ENCODE results near the gene RPTOR. TPM values are rescaled to one million over a fixed set of nuclear protein-coding genes. Genes with fewer than 3 reads are reported as not detected.

The RPTOR gene
- total and polyA plus RNA-seq, 2 donors (not counting 1 experiment from before 2014, with no cell fraction given), result 6.7 to 22.8 TPM

GRCh38 chr17:80695979-80696378 lies 151.3 kb downstream of the RPTOR start:
- Histone ChIP-seq H3K9me3 (ENCODE audit: control insufficient read depth, insufficient read depth, low read depth, low read length) (no peaks in the 10 kb centered on the region), H3K27me3 (ENCODE audit: control insufficient read depth, insufficient read depth, low read length) (no peaks in the 10 kb centered on the region), H3K9ac (ENCODE audit: insufficient read depth, low read length) (no peak overlapping the region), H3K4me2 (ENCODE audit: extremely low read depth, insufficient read depth, low read length) (no peak overlapping the region), H3K79me2 (ENCODE audit: control insufficient read depth, insufficient read depth, low read length) (peaks cover 19% of the 10 kb centered on the region), H3K36me3 (ENCODE audit: control insufficient read depth, insufficient read depth, low read length) (no peaks in the 10 kb centered on the region), H3K27ac (ENCODE audit: insufficient read depth, low read length) (no peak overlapping the region), H3K4me3 (replicated peaks in 1 of 4; ENCODE audit: control extremely low read depth in 1 of 4, insufficient read depth in 1 of 4, low read depth in 3 of 4, low read length in 4 of 4) (no peak overlapping the region), H3K4me1 (ENCODE audit: control insufficient read depth, extremely low read depth, insufficient read depth, low read length) (no peaks in the 10 kb centered on the region), H2AFZ (ENCODE audit: low read length) (no peak overlapping the region), H4K20me1 (ENCODE audit: control insufficient read depth, extremely low read depth, insufficient read depth, low read length) (no peaks in the 10 kb centered on the region)
- DNase-seq (ENCODE audit: low read depth in 2 of 2), result no peak
- TF ChIP-seq CTCF (conservative IDR thresholded peaks at IDR 0.05 in 1 of 2, IDR thresholded peaks at IDR 0.05 in 1 of 2; ENCODE audit: low read depth in 1 of 2, low read length in 2 of 2) (no peak), EZH2 (IDR thresholded peaks at IDR 0.05; ENCODE audit: low read length, missing control alignments) (no peak)

- Histone ChIP-seq H3K9ac (ENCODE audit: insufficient read depth, low read length) (no peak overlapping the region), H3K27ac (ENCODE audit: insufficient read depth, low read length) (no peak overlapping the region), H2AFZ (ENCODE audit: low read length) (no peak overlapping the region), H3K9me3 (ENCODE audit: control insufficient read depth, insufficient read depth, low read depth, low read length) (no peaks in the 10 kb centered on the region), H3K27me3 (ENCODE audit: control insufficient read depth, insufficient read depth, low read length) (no peaks in the 10 kb centered on the region), H3K4me3 (replicated peaks in 1 of 4; ENCODE audit: control extremely low read depth in 1 of 4, insufficient read depth in 1 of 4, low read depth in 3 of 4, low read length in 4 of 4) (no peak overlapping the region), H3K4me2 (ENCODE audit: extremely low read depth, insufficient read depth, low read length) (no peak overlapping the region), H4K20me1 (ENCODE audit: control insufficient read depth, extremely low read depth, insufficient read depth, low read length) (no peaks in the 10 kb centered on the region), H3K36me3 (ENCODE audit: control insufficient read depth, insufficient read depth, low read length) (no peaks in the 10 kb centered on the region), H3K79me2 (ENCODE audit: control insufficient read depth, insufficient read depth, low read length) (peaks cover 17% of the 10 kb centered on the region), H3K4me1 (ENCODE audit: control insufficient read depth, extremely low read depth, insufficient read depth, low read length) (no peaks in the 10 kb centered on the region)
- no peak for DNase-seq (ENCODE audit: low read depth in 2 of 2)
- TF ChIP-seq CTCF (conservative IDR thresholded peaks at IDR 0.05 in 1 of 2, IDR thresholded peaks at IDR 0.05 in 1 of 2; ENCODE audit: low read depth in 1 of 2, low read length in 2 of 2) (no peak), EZH2 (IDR thresholded peaks at IDR 0.05; ENCODE audit: low read length, missing control alignments) (no peak)
Measured at GRCh38 chr17:80696456-80696855, 151.8 kb downstream of the RPTOR start.

GRCh38 chr17:80696964-80697363 lies 152.3 kb downstream of the RPTOR start:
- Histone ChIP-seq H3K9me3 (ENCODE audit: control insufficient read depth, insufficient read depth, low read depth, low read length) (no peaks in the 10 kb centered on the region), H3K36me3 (ENCODE audit: control insufficient read depth, insufficient read depth, low read length) (no peaks in the 10 kb centered on the region), H3K9ac (ENCODE audit: insufficient read depth, low read length) (no peak overlapping the region), H4K20me1 (ENCODE audit: control insufficient read depth, extremely low read depth, insufficient read depth, low read length) (no peaks in the 10 kb centered on the region), H3K27ac (ENCODE audit: insufficient read depth, low read length) (no peak overlapping the region), H3K4me2 (ENCODE audit: extremely low read depth, insufficient read depth, low read length) (no peak overlapping the region), H2AFZ (ENCODE audit: low read length) (no peak overlapping the region), H3K4me1 (ENCODE audit: control insufficient read depth, extremely low read depth, insufficient read depth, low read length) (no peaks in the 10 kb centered on the region), H3K27me3 (ENCODE audit: control insufficient read depth, insufficient read depth, low read length) (no peaks in the 10 kb centered on the region), H3K79me2 (ENCODE audit: control insufficient read depth, insufficient read depth, low read length) (peaks cover 16% of the 10 kb centered on the region), H3K4me3 (replicated peaks in 1 of 4; ENCODE audit: control extremely low read depth in 1 of 4, insufficient read depth in 1 of 4, low read depth in 3 of 4, low read length in 4 of 4) (no peak overlapping the region)
- no peak for TF ChIP-seq CTCF (conservative IDR thresholded peaks at IDR 0.05 in 1 of 2, IDR thresholded peaks at IDR 0.05 in 1 of 2; ENCODE audit: low read depth in 1 of 2, low read length in 2 of 2)
- no peak for TF ChIP-seq EZH2 (IDR thresholded peaks at IDR 0.05; ENCODE audit: low read length, missing control alignments)
- DNase-seq (ENCODE audit: low read depth in 2 of 2), result no peak
